ENCODE data around the gene PIGZ.

Gene PIGZ

GRCh38 chr3:196901768-196902167 lies 66.9 kb downstream of the PIGZ start:
- TF ChIP-seq CTCF (IDR thresholded peaks at IDR 0.05; ENCODE audit: low read depth, low read length): no peak
- H3K4me3 ChIP-seq (ENCODE audit: low read depth, low read length): no peak overlapping the region

All from WI38 (cell line).